IPS-15b (cell line): ENCODE measurements around the gene ROBO1.

ENCODE experiments used
- H3K27me3 ChIP-seq: one replicate; pipeline ENCODE4 v1.6.1; 2013; ENCODE audit warnings: low read length; ENCODE audit not compliant: control insufficient read depth, insufficient read depth
- H3K36me3 ChIP-seq: one replicate; pipeline ENCODE4 v1.6.1; 2013; ENCODE audit warnings: low read length; ENCODE audit not compliant: control insufficient read depth, insufficient read depth
- H3K4me1 ChIP-seq: one replicate; pipeline ENCODE4 v1.6.1; 2013; ENCODE audit warnings: mild to moderate bottlenecking, low read length; ENCODE audit not compliant: control insufficient read depth, insufficient read depth
- H3K4me3 ChIP-seq: one replicate; pipeline ENCODE4 v1.5.1; 2013; ENCODE audit warnings: low read depth, low read length
- H3K9ac ChIP-seq: one replicate; pipeline ENCODE4 v1.6.1; 2013; ENCODE audit warnings: low read depth, mild to moderate bottlenecking, low read length
- H3K9me3 ChIP-seq: one replicate; pipeline ENCODE4 v1.6.1; 2013; ENCODE audit warnings: mild to moderate bottlenecking, low read length; ENCODE audit not compliant: control insufficient read depth, insufficient read depth

The ROBO1 gene

DNA sequence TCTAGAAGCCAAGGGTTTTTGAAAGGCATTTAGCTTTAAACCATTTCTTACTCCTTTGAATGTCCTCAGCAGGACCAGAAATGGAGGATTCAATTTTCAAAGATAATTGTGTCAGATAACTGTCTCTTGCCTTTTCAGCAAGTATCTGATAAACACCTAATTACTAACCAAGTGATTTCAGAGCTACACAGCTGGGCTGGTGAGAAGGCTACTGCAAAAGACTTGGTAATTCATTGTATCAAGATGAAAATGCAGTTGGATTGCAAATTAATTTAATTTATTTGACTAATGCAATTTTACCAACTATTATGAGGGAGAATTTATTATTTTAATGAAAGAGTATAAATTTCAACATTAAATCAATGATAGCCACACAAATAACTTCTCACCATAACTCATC is 165.4 kb downstream of the ROBO1 start:
- Histone ChIP-seq H3K9ac (no peak overlapping the region), H3K4me3 (no peak overlapping the region), H3K27me3 (no peaks in the 10 kb centered on the region), H3K36me3 (no peaks in the 10 kb centered on the region), H3K4me1 (no peaks in the 10 kb centered on the region), H3K9me3 (no peaks in the 10 kb centered on the region)

DNA sequence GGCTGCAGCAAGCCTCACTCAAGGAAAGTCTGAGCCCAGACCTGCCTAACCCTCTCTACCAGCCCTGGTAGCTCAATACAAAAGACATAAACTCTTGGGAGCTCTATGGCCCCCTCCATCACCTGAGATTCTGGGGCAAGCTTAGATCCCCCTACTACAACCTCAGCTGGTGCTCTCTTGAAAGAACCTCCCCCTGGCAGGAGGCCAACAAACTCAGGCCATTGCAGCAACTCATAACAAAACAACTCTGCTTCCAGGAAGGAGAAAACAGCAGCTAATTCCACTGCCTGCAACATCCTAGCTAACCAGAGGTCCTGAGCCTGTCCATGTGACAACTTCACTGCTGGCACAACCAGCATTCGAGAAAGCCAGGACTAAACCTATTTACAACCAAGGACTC is 169.2 kb downstream of the ROBO1 start:
- no peaks in the 10 kb centered on the region for H3K27me3 ChIP-seq
- no peaks in the 10 kb centered on the region for H3K9me3 ChIP-seq
- no peak overlapping the region for H3K9ac ChIP-seq
- no peak overlapping the region for H3K4me3 ChIP-seq
- no peaks in the 10 kb centered on the region for H3K4me1 ChIP-seq
- no peaks in the 10 kb centered on the region for H3K36me3 ChIP-seq

DNA sequence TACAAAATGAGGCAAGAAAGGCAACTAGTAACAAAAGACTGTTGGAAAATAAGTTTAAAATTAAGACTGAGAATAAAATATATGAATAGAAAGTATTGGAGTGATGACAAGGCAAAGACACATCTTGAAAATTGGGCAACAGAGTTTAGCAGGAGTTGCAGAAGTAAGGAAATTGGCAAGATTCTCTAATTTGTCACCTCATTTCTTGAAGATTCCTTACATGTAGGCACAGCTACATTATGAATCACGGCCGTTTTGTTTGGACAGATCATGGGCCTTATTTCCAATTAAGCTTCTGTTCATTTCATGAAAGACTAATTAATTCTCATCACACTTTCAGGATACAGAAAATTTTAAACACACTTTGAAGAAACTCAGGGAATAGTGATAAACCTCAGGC is 170.1 kb downstream of the ROBO1 start:
- no peaks in the 10 kb centered on the region for H3K9me3 ChIP-seq
- no peaks in the 10 kb centered on the region for H3K36me3 ChIP-seq
- H3K4me3 ChIP-seq: no peak overlapping the region
- no peaks in the 10 kb centered on the region for H3K4me1 ChIP-seq
- no peak overlapping the region for H3K9ac ChIP-seq
- H3K27me3 ChIP-seq: no peaks in the 10 kb centered on the region

DNA sequence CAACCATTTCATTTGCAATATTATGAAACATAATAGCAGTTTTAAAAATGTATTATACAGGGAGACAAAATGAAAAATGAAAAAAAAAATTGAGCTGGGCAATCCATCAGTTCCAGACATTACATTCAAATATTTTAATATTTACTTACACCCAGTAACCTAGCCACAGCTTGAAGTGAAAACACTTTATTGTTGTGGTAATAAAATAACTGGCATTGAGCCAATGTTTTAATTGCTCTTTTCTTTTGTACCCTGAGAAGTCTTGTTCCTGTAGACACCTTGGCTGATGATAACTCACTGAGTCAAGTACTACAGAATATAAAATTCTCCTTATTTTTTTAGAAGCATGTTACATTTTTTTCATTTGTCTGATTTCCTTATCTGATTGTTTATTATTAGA is 180.6 kb downstream of the ROBO1 start:
- Histone ChIP-seq H3K4me3 (no peak overlapping the region), H3K9ac (no peak overlapping the region), H3K9me3 (no peaks in the 10 kb centered on the region), H3K36me3 (no peaks in the 10 kb centered on the region), H3K27me3 (no peaks in the 10 kb centered on the region), H3K4me1 (no peaks in the 10 kb centered on the region)

DNA sequence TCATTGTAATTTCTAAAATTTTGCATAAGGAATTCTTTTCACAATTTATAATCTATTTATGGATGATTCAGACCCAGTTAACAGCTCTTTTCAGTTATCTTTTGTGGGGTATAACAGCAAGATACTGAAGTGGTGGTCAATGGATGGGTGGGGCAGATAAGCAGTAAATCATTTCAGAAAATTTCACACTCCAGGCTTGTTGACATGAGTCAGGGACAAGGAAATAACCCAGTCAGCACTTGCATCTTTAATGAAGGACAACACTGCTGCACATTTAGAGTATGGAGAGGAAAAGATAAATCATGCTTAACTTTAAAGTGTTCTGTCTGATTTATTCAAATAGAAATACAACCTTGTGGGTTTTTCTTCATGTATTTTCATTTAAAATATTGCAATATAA is 181.6 kb downstream of the ROBO1 start:
- no peaks in the 10 kb centered on the region for H3K27me3 ChIP-seq
- H3K4me3 ChIP-seq: no peak overlapping the region
- no peaks in the 10 kb centered on the region for H3K4me1 ChIP-seq
- no peak overlapping the region for H3K9ac ChIP-seq
- no peaks in the 10 kb centered on the region for H3K36me3 ChIP-seq
- no peaks in the 10 kb centered on the region for H3K9me3 ChIP-seq

DNA sequence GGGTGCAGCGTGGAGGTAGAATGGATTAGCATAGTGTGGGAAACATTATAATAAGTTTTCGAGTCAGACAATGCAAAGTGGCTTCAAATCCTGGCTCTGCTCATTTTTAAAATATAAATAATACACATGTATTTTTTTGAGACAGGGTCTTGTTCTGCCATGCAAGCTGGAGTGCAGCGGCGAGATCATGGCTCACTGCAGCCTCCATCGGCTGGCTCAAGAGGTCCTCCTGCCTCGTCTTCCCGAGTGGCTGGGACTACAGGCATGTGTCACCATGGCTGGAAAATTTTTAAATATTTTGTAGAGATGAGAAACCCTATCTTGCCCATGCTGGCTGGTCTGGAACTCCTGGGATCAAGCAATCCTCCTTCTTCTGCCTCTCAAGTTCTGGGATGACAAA is 194.9 kb downstream of the ROBO1 start:
- Histone ChIP-seq H3K4me1 (no peaks in the 10 kb centered on the region), H3K9ac (no peak overlapping the region), H3K36me3 (no peaks in the 10 kb centered on the region), H3K27me3 (no peaks in the 10 kb centered on the region), H3K9me3 (no peaks in the 10 kb centered on the region), H3K4me3 (no peak overlapping the region)

DNA sequence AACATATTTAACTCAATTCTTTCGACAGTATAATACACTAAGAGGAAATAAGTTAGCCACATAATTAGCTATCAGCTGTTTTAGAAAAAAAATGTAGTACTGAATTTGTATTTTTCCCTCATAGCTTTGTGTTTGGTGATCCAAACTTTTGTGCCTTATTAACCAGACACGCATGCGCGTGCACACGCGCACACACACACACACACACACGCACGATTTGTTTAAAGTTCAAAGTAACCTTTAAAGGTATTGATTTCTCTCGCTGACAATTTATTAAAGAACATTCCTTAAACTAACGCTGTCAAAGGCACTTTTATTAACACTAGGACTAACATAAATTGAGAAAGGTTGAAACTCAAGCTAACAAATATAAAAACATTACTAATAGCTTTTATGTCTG is 198.9 kb downstream of the ROBO1 start:
- Histone ChIP-seq H3K9me3 (no peaks in the 10 kb centered on the region), H3K9ac (no peak overlapping the region), H3K4me3 (no peak overlapping the region), H3K27me3 (no peaks in the 10 kb centered on the region), H3K36me3 (no peaks in the 10 kb centered on the region), H3K4me1 (no peaks in the 10 kb centered on the region)

DNA sequence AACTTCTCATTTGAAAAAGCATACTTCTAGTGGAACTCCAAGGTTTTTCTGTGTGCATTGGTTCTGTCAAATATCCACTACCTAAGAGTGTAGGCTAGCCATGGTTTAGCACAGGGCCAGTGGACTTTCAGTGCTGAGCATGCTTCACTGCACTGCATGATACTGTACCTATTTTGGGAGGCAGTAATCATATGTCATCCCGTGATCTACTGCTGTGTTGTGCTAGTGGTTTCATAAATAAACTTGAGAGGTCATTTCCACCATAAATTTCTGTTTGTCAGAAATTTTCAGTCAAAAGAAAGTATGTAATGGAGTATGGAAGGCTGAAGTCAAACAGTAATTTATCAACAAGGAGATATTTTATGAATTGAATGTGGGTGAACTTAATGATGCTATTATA is 203.6 kb downstream of the ROBO1 start:
- Histone ChIP-seq H3K4me3 (no peak overlapping the region), H3K4me1 (no peaks in the 10 kb centered on the region), H3K27me3 (no peaks in the 10 kb centered on the region), H3K9ac (no peak overlapping the region), H3K36me3 (no peaks in the 10 kb centered on the region), H3K9me3 (no peaks in the 10 kb centered on the region)

DNA sequence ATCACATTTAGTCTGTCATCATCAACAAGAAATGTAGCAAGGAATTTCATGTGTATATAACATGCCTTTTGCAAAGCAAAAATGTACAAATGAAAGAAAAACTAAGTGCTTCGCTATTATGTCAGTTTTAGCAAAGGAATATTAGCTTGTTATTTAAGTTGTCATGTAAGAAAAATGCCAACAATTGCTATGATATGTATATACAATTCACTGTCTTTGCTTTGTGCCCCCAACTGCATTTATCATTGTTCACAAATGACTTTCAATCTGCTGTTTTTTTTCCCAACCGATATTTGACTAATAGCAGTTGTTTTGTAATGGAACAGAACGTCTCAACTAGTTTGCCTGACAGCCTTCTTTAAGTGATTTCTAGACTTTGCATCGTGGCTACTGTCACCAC is 207.1 kb downstream of the ROBO1 start:
- Histone ChIP-seq H3K36me3 (no peaks in the 10 kb centered on the region), H3K4me1 (no peaks in the 10 kb centered on the region), H3K9ac (no peak overlapping the region), H3K27me3 (no peaks in the 10 kb centered on the region), H3K4me3 (no peak overlapping the region), H3K9me3 (no peaks in the 10 kb centered on the region)

DNA sequence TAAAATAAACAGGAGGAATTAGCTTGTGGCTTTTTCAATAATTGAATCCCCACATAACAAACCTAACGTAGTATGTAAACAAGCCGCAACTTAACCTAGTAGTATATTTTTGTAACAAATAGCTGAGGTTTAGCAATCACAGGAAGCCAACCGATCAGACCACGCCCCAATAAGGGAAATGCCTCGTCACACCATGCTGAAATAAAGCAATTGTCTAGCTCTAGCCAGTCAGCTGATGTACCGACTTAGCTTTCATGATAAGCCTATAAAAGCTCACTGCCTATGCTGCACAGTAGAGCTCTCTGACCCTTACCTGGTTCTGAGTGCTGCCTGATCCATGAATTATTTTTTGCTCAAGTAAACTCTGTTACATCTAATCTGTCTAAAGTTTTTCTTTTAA is 208.9 kb downstream of the ROBO1 start:
- Histone ChIP-seq H3K4me3 (no peak overlapping the region), H3K4me1 (no peaks in the 10 kb centered on the region), H3K36me3 (no peaks in the 10 kb centered on the region), H3K9me3 (no peaks in the 10 kb centered on the region), H3K27me3 (no peaks in the 10 kb centered on the region), H3K9ac (no peak overlapping the region)

DNA sequence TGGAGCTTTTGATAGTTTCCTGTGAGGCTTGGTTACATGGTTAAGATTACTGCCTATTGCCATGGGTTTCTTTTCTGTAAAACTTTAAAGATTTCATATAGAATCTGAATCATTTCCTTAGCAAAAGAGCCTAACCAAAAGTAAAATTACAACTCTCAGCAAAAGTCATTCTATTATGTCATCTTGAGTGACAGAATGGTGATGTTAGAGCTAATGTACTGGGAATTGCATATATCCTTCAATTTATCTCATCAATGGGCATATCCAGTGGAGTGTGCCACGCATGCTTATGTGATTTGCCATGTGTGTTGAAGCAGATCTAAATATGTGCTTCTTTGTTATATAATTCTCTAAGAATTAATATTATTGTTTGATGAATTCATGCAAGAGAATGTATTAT is 212.1 kb downstream of the ROBO1 start:
- Histone ChIP-seq H3K36me3 (no peaks in the 10 kb centered on the region), H3K9ac (no peak overlapping the region), H3K4me3 (no peak overlapping the region), H3K4me1 (no peaks in the 10 kb centered on the region), H3K27me3 (no peaks in the 10 kb centered on the region), H3K9me3 (no peaks in the 10 kb centered on the region)

DNA sequence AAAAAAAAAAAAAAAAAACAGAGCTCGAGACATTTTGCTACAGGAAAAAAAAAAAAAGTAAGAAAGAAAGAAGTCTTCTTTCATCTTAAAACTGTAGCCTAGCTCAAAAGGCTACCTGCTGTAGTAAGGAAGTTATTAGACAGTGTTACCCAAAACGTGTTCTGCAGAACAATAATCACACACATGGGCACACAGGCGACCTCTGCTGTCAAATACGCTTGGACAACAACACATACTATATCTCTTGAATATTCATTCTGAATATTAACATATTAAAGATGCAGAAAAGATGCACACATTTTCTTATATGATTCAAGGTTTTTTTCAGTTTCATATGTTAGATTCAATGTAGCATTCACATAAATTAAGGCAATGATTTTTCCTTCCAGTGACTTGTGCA is 215.8 kb downstream of the ROBO1 start:
- Histone ChIP-seq H3K9ac (no peak overlapping the region), H3K4me1 (no peaks in the 10 kb centered on the region), H3K9me3 (no peaks in the 10 kb centered on the region), H3K27me3 (no peaks in the 10 kb centered on the region), H3K4me3 (no peak overlapping the region), H3K36me3 (no peaks in the 10 kb centered on the region)

DNA sequence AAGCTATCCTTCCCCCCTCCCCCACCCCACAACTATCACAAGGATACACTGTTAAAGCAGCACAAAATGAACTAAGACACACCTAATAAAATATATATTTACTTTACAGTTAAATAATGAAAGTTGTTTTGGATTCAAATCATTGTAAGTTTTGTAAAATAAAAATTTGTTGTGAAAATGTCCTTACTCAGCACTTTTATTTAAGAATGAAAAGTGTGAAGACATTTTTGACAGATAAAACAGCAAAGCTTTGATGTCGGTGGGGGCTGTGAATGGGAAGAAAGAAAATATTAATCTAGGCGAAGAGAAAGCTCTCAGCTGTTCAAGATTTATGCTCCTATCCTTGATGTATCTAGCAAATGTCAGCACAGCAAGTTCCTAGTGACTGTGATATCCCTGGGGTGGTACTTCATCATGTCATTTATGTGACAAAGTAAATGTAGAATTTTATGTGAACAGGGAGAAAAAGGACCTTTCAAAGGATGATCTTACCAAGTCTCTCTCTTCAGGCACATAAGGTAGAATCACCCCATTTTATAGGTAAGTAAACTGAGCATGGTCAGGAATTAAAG is 216.4 kb downstream of the ROBO1 start:
- Histone ChIP-seq H3K4me1 (no peaks in the 10 kb centered on the region), H3K9me3 (no peaks in the 10 kb centered on the region), H3K27me3 (no peaks in the 10 kb centered on the region), H3K4me3 (no peak overlapping the region), H3K9ac (no peak overlapping the region), H3K36me3 (no peaks in the 10 kb centered on the region)
